T-helper 17 cell (primary cell): ENCODE results near the gene FITM1. TPM values are rescaled to one million over a fixed set of nuclear protein-coding genes. Genes with fewer than 3 reads are reported as not detected.

Experiments used
- ATAC-seq: fragments of 150-1000 bp; cut with Tn5 transposase; 2 replicates; pipeline ENCODE4 v1.10.0; 2021; ENCODE audit warnings: mild to moderate bottlenecking, moderate library complexity
- DNase-seq, 3 donors: peaks; one replicate each; pipeline versions ENCODE4 v3.0.0 to v3.0.0-alpha.2; 2020 to 2021
- H3K9me3 ChIP-seq: one replicate; pipeline ENCODE4 v1.7.0; 2013; ENCODE audit warnings: low read length, mild to moderate bottlenecking; ENCODE audit not compliant: control insufficient read depth, poor library complexity, severe bottlenecking
- H3K27ac Mint-ChIP-seq: one replicate; pipeline ENCODE4 v1.8.0; 2022; ENCODE audit warnings: mild to moderate bottlenecking, moderate library complexity, mixed read lengths
- H3K27me3 Mint-ChIP-seq: one replicate; pipeline ENCODE4 v1.8.0; 2022; ENCODE audit warnings: mixed read lengths
- H3K36me3 Mint-ChIP-seq: one replicate; pipeline ENCODE4 v1.8.0; 2022; ENCODE audit warnings: low read depth, mixed read lengths
- H3K4me1 Mint-ChIP-seq: one replicate; pipeline ENCODE4 v1.8.0; 2022; ENCODE audit warnings: mild to moderate bottlenecking, mixed read lengths
- H3K4me3 Mint-ChIP-seq: one replicate; pipeline ENCODE4 v1.8.0; 2022; ENCODE audit warnings: mild to moderate bottlenecking, moderate library complexity, mixed read lengths
- total RNA-seq, 4 donors: library from RNA in 2 of 4; stranded (reverse) in 2 of 4; gene quantifications; one replicate each; pipeline ENCODE4 v1.2.3 and lab custom pipeline; 2022 to 2026

Gene FITM1
- total RNA-seq, 2 donors from 2014 or later, result 1.4 to 1.9 TPM

DNA sequence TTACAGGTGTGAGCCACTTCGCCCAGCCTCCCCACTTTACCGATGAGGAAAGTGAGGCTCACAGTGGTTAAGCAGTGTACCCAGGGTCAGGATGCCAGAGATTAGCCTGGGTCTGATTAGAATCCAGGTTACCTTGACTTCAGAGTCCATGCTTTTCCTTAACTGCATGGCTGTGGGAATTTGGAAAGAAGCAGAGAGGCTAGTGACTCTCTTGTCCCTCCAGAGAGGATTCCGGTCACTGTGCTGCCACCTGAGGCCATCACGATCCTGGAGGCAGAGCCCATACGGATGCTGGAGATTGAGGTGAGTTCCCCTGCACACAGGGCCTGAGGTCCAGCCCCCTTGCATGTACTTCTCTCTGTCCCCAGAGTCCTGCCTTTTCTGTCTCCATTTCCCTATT lies 46.1 kb downstream of the FITM1 start:
- DNase-seq, result no peak
- H3K4me3 Mint-ChIP-seq, result no peak overlapping the region
- H3K4me1 Mint-ChIP-seq, result peaks cover 11% of the 10 kb centered on the region
- H3K27ac Mint-ChIP-seq, result peak overlapping the region; percentile 56
- no peaks in the 10 kb centered on the region for H3K36me3 Mint-ChIP-seq
- H3K9me3 ChIP-seq, result no peaks in the 10 kb centered on the region
- H3K27me3 Mint-ChIP-seq, result no peaks in the 10 kb centered on the region
- ATAC-seq, result no peak

DNA sequence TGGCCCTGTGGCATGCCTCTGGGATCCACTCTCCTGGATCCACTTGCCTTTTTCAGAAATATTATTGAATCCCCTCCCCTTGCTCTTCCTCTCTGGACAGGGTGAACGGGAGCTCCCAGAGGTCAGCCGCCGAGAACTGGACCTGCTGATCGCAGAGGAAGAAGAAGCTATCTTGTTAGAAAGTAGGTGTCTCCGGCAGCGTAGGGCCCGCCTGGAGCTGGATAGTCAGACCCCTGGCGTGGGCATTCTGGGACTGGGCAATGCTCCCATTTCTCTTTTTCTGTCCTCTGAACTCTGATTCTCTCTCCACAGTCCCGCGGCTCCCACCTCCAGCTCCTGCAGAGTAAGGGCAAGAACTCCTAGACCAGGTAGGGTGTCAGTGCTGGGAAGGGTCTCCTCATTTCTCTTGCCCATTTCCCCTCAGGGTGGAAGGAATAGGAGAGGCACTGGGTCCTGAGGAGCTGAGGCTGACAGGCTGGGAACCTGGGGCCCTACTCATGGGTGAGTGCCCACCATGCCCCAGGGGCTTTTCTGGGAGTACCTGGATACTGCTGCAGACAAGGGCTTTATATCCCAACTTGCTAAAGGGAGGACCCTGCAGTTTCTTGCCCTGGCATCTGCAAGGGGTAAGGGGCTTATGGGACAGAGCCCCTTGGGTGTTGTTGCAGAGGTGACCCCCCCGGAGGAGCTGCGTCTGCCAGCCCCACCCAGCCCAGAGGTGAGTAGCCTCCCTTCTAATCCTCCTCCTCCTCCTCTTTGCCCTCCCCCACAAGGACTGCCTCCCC lies 46.8 kb downstream of the FITM1 start:
- ATAC-seq (no peak), DNase-seq (no peak)
- H3K36me3 Mint-ChIP-seq, result peaks cover 2% of the 10 kb centered on the region
- peaks cover 7% of the 10 kb centered on the region for H3K4me1 Mint-ChIP-seq
- H3K27me3 Mint-ChIP-seq, result no peaks in the 10 kb centered on the region
- H3K9me3 ChIP-seq, result no peaks in the 10 kb centered on the region
- no peak overlapping the region for H3K4me3 Mint-ChIP-seq
- H3K27ac Mint-ChIP-seq, result peak overlapping the region; percentile 56

DNA sequence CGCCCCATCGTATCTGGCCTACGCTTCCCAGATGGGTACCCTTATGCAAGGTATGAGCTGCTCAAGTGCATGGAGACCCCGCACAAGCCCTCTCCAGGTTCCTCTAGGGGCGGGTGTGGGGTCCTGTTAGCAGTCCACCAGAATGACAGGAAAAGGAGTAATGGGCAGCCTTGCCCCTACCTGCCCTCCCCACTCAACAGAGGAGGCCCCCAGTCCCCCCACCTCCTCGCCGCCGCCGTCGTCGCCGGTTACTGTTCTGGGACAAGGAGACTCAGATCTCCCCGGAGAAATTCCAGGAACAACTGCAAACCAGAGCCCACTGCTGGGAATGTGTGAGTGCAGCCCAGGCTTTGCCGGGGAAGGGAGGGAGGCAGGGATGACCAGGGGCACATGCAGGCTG lies 47.4 kb downstream of the FITM1 start:
- H3K27ac Mint-ChIP-seq, result no peak overlapping the region
- peaks cover 2% of the 10 kb centered on the region for H3K36me3 Mint-ChIP-seq
- DNase-seq (no peak), ATAC-seq (no peak)
- H3K9me3 ChIP-seq, result no peaks in the 10 kb centered on the region
- no peaks in the 10 kb centered on the region for H3K27me3 Mint-ChIP-seq
- no peak overlapping the region for H3K4me3 Mint-ChIP-seq
- H3K4me1 Mint-ChIP-seq, result peaks cover 11% of the 10 kb centered on the region

DNA sequence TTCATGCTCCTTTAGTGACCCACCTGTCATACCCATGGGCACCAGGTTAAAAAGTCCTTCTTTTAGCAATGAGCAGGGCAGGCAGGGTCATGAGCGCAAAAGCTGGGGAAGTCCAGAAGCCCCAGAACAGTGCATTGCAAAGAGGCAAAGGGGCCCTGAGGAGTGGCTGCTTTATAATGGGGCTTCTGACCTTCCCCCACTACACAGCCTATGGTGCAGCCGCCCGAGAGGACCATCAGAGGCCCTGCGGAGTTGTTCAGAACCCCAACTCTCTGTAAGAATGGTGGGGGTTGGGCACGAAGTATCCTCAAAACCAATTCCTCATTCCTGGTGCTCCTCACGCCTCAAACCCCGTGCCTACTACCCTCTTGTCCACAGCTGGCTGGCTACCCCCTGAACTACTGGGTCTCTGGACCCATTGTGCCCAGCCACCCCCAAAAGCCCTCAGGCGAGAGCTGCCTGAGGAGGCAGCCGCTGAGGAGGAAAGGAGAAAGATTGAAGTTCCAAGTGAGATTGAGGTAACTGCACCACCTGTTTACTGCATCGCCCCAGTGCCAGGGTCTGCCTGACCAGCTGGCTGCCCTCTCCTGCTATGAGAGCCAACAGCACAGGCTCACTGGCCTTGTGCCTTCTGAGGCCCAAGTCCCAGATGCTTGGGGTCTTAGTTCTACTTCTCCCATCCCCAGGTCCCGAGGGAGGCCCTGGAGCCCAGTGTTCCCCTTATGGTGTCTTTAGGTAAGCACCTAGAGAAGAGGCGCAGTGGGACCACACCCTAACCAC lies 48.1 kb downstream of the FITM1 start:
- Mint-ChIP-seq H3K4me1 (peaks cover 15% of the 10 kb centered on the region), H3K4me3 (no peak overlapping the region), H3K27me3 (no peaks in the 10 kb centered on the region), H3K27ac (peak overlapping the region; percentile 47), H3K36me3 (peaks cover 2% of the 10 kb centered on the region)
- H3K9me3 ChIP-seq, result no peaks in the 10 kb centered on the region
- ATAC-seq, result no peak
- DNase-seq, result no peak

- DNase-seq (no peak), ATAC-seq (no peak)
- Mint-ChIP-seq H3K4me1 (peaks cover 16% of the 10 kb centered on the region), H3K36me3 (peaks cover 2% of the 10 kb centered on the region), H3K27ac (peak overlapping the region; percentile 47), H3K27me3 (no peaks in the 10 kb centered on the region), H3K4me3 (no peak overlapping the region)
- H3K9me3 ChIP-seq, result no peaks in the 10 kb centered on the region
These were observed 49.0 kb downstream of the FITM1 start for GRCh38 chr14:24179294-24179960.

GRCh38 chr14:24179961-24180796 lies 49.7 kb downstream of the FITM1 start:
- no peaks in the 10 kb centered on the region for H3K27me3 Mint-ChIP-seq
- ATAC-seq (no peak), DNase-seq (no peak)
- peaks cover 2% of the 10 kb centered on the region for H3K36me3 Mint-ChIP-seq
- H3K9me3 ChIP-seq, result no peaks in the 10 kb centered on the region
- peaks cover 14% of the 10 kb centered on the region for H3K4me1 Mint-ChIP-seq
- no peak overlapping the region for H3K4me3 Mint-ChIP-seq
- no peak overlapping the region for H3K27ac Mint-ChIP-seq

- Mint-ChIP-seq H3K4me3 (peak overlapping the region; percentile 12), H3K36me3 (peaks cover 2% of the 10 kb centered on the region), H3K4me1 (peaks cover 14% of the 10 kb centered on the region), H3K27ac (peak overlapping the region; percentile 73), H3K27me3 (no peaks in the 10 kb centered on the region)
- ATAC-seq (no peak), DNase-seq (no peak)
- H3K9me3 ChIP-seq, result no peaks in the 10 kb centered on the region
These were observed 51.1 kb downstream of the FITM1 start for GRCh38 chr14:24181371-24182077.

Other genes starting within 250 kb of the FITM1 start
- 10 to 100 TPM in 1 of 2 donors, 1 to 10 TPM in 1; 7.6 to 13.4 TPM for gene DHRS4, start 176.9 kb upstream of the FITM1 start, total RNA-seq
- 1 to 10 TPM; 9.9 to 10.0 TPM for gene DHRS4L2, start 141.7 kb upstream of the FITM1 start, total RNA-seq
- under 1 TPM in 1 of 2 donors, not detected in 1; 0.31 TPM for gene CARMIL3, start 78.7 kb upstream of the FITM1 start, total RNA-seq
- not detected for gene CPNE6, start 59.1 kb upstream of the FITM1 start, total RNA-seq
- 10 to 100 TPM; 14.2 to 15.5 TPM for gene PCK2, start 36.3 kb upstream of the FITM1 start, total RNA-seq
- 10 to 100 TPM; 75.5 to 86.1 TPM for gene DCAF11, start 15.9 kb upstream of the FITM1 start, total RNA-seq
- gene NRL, start 15.7 kb upstream of the FITM1 start, total RNA-seq, result 1 to 10 TPM; 2.2 to 3.2 TPM
- 100 to 1,000 TPM; 235 to 257 TPM for gene PSME1, start 5.5 kb downstream of the FITM1 start, total RNA-seq
- gene EMC9, start 10.9 kb downstream of the FITM1 start, total RNA-seq, result 1 to 10 TPM; 8.3 to 9.7 TPM
- gene PSME2, start 16.0 kb downstream of the FITM1 start, total RNA-seq, result 100 to 1,000 TPM; 134 to 141 TPM
- 10 to 100 TPM; 85.8 to 98.3 TPM for gene RNF31, start 16.8 kb downstream of the FITM1 start, total RNA-seq
- gene IRF9, start 30.6 kb downstream of the FITM1 start, total RNA-seq, result 100 to 1,000 TPM; 172 to 230 TPM
- gene REC8, start 41.4 kb downstream of the FITM1 start, total RNA-seq, result 10 to 100 TPM; 66.3 to 94.8 TPM
- 10 to 100 TPM; 46.6 to 47.3 TPM for gene IPO4, start 58.2 kb downstream of the FITM1 start, total RNA-seq
- gene TM9SF1, start 64.8 kb downstream of the FITM1 start, total RNA-seq, result 10 to 100 TPM; 22.3 to 22.6 TPM
- under 1 TPM; 0.27 to 0.55 TPM for gene TSSK4, start 75.0 kb downstream of the FITM1 start, total RNA-seq
- 10 to 100 TPM; 69.9 to 77.2 TPM for gene CHMP4A, start 82.8 kb downstream of the FITM1 start, total RNA-seq
- gene MDP1, start 85.4 kb downstream of the FITM1 start, total RNA-seq, result 1 to 10 TPM; 4.0 to 5.9 TPM
- gene NEDD8, start 101.7 kb downstream of the FITM1 start, total RNA-seq, result 10 to 100 TPM; 90.0 to 99.5 TPM
- gene GMPR2, start 102.3 kb downstream of the FITM1 start, total RNA-seq, result 10 to 100 TPM; 37.0 to 44.0 TPM
- 100 to 1,000 TPM; 106 to 107 TPM for gene TINF2, start 112.0 kb downstream of the FITM1 start, total RNA-seq
- gene TGM1, start 132.5 kb downstream of the FITM1 start, total RNA-seq, result 1 to 10 TPM; 3.4 to 4.3 TPM
- 10 to 100 TPM; 54.4 to 72.1 TPM for gene RABGGTA, start 140.9 kb downstream of the FITM1 start, total RNA-seq
- 10 to 100 TPM; 24.0 to 27.0 TPM for gene DHRS1, start 169.1 kb downstream of the FITM1 start, total RNA-seq
- 10 to 100 TPM; 25.7 to 27.7 TPM for gene NOP9, start 169.2 kb downstream of the FITM1 start, total RNA-seq
- gene CIDEB, start 177.3 kb downstream of the FITM1 start, total RNA-seq, result 10 to 100 TPM; 14.5 to 16.8 TPM
- 10 to 100 TPM; 17.3 to 23.3 TPM for gene LTB4R2, start 179.5 kb downstream of the FITM1 start, total RNA-seq
- gene LTB4R, start 180.8 kb downstream of the FITM1 start, total RNA-seq, result 10 to 100 TPM; 21.5 to 23.1 TPM
- gene ADCY4, start 204.4 kb downstream of the FITM1 start, total RNA-seq, result 1 to 10 TPM; 5.4 to 7.9 TPM
- gene RIPK3, start 209.3 kb downstream of the FITM1 start, total RNA-seq, result 10 to 100 TPM; 22.7 to 26.1 TPM
- not detected for gene NFATC4, start 237.5 kb downstream of the FITM1 start, total RNA-seq